ENCODE results near the gene FGD3.

FGD3 gene

DNA sequence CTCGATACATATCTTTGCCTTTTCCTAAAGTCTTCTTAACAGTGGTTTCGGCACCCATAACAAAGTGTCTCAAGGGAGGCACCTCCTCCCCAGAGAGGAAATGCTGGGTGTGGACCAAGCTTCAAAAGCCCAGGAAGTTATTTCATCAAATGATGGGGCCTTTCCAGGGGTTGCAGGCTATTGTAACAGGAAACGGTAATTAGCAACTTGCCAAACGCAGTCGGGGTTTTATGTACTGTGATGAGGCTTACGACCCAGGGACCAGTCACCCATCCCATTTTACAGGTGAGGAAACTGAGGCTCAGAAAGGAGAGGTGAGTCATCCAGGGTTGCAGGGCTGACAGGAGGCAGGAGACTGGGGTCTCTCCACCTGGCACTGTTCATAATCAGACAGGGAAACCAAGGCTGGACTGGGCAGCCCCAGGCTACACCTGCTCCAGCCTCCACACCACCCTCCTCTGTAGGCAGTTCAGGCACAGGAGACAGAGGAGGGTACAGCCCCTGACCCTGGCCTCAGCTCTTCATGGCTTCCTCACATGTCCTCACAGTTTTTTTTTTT, 81.2 kb downstream of the FGD3 start:
- peak; percentile 87 for DNase-seq (ENCODE audit: low spot score)

DNA sequence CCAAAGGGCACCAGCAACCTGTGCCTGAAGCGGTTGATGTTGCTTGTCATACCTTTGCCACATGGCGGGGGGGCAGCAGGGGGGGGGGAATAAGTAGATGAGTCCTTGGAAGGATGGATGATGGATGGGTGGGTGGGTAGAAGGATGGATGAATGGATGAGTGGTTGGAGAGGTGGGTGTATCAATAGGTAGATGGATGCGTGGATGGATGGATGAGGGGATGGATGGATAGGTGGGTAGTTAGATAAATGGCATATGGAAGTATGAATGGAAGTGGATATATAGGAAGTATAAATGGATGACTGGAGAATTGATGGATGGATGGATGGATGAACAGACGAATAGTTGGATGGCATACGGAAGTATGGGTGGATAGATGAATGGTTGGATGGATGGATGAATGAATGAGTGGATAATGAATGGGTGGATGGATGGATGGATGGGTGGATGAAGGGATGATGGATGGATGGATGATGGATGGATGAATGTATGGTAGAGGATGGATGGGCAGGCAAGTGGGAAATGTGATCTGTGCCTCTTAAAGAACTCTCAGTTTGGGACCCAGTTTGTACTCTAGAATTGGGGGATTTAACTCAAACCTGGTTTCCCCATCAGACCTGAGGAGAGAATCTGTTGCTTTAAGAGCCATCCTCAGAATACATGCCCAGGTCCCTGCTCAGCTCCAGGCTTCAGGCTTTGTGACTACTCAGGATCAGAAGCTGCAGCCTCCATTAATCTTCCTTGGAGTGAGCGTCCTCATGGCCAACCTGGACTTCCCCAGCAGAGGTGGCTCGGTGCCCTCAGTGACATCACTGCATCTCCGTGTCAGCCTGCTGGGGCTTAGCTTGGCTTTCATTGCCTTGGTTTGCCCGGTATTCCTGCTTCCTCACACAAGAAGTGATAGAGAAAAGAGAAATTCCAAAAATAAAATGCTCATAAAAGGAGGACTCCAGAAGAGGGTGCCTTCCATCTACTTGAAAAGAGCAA, 83.6 kb downstream of the FGD3 start:
- no peak for DNase-seq (ENCODE audit: low spot score)

DNA sequence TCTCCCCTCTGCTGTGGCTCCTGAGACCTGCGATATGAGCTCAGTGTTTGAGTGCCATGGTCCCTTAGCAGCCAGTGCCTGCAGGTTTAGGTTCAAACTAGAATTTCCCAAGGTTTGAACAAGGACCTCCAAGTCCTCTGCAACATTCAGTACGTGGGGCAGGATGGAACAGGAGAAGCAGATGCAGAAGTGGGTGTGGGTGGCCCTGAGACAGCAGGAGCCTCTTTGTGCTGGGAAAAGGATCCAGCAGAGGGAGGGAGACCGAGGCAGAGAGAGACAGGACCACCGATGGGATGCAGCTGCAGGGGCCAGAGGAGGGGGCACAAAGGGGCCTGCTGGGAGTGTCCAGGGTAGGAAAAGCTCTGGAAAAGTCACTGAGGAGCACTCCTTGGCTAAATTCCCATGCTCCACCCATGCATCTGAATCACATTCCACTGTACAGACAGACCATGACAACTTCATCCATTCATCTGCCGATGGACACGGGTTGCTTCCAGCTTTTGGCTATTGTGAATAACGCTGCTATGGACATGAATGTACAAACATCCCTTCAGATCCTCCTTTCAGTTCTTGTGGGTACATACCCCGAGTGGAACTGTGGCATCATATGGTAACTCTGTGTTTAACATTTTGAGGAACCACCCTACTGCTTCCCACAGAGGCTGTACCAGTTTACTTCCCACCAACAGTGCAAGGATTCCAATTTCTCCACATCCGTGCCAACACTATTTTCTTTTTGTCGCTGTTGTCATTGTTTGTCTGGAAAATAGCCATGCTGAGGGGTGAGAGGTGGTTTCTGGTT, 84.5 kb downstream of the FGD3 start:
- no peak for DNase-seq (ENCODE audit: low spot score)

GRCh38 chr9:93032545-93032944, 85.2 kb downstream of the FGD3 start:
- no peak for DNase-seq (ENCODE audit: low spot score)

- DNase-seq (ENCODE audit: low spot score), result no peak
Measured at GRCh38 chr9:93033531-93033930, 86.2 kb downstream of the FGD3 start.

- no peak for DNase-seq (ENCODE audit: low spot score)
Measured at GRCh38 chr9:93035106-93035660, 87.9 kb downstream of the FGD3 start.

GRCh38 chr9:93035821-93036351, 88.6 kb downstream of the FGD3 start:
- DNase-seq (ENCODE audit: low spot score), result no peak

DNA sequence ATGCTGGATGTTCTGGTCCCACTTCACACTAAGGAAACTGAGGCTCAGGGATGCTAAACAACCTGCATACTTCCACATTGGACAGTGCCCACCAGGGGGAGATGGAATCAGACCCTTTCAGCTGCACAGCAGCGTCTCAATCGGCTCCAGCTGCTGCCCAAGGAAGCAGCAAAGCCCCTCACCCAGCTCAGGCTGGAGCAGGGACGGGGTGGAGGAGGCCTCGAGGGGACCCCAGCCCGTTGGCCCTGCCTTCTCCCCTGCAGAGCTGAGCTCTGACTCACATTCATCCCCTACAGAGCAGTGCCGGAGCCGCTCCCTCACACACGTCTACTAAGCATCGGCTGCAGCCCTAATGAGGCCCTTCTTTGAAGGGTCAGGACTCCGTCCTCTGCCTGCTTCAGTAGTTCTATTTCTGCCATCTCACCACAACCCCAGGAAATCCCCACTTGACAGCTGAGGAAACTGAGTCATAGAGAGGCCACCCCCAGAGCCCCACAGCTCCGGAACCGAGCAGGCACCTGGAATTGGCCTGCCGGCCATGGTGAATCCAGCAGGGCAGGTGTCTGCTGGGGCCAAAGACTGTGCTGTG, 89.7 kb downstream of the FGD3 start:
- DNase-seq (ENCODE audit: low spot score), result no peak

DNA sequence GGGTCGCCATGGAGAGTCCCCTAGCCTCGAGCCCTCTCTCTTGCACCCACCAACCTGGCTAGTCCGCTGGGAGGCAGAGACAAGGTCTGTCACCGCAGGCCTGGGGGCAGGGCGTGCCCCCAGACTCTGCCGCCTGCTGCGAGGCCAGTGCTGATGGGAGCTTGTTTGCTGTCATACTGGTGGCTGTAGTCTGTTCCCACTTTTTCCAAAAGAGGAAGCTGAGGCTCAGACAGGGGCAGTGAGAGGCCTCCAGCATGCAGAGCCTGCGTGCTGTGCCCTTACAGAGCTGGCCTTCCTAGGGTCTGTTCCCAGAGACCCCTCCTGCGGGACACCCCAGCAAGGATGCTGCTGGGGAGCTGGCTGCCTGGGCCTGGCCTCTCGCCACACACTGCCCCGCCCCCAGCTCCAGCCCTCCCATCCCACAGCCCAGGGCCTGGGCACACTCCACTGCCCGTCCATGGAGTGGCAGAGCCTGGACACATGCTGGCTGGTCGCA, 90.2 kb downstream of the FGD3 start:
- no peak for DNase-seq (ENCODE audit: low spot score)

GRCh38 chr9:93038918-93039317, 91.6 kb downstream of the FGD3 start:
- no peak for DNase-seq (ENCODE audit: low spot score)

- no peak for DNase-seq (ENCODE audit: low spot score)
Measured at GRCh38 chr9:93039456-93039855, 92.1 kb downstream of the FGD3 start.

DNA sequence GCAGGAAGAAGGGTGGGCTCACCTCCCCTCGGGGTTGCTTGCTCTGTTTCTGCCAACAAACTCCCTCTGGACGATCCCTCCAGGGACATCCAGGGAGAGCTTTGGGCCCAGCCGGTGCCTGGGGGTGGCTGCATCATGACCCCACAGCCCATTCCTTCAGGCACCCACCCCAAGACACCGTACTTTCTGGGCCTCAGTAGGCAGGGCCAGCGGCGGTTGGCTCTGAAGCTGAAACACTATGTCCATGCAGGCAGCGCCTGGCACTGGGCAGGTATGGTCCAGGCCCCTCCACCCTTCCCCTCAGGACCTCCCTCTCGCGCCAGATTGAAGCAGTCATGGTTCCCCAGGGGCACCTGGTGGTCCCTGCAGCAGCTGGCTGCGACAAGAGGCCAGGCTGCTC, 92.7 kb downstream of the FGD3 start:
- DNase-seq (ENCODE audit: low spot score), result no peak

DNA sequence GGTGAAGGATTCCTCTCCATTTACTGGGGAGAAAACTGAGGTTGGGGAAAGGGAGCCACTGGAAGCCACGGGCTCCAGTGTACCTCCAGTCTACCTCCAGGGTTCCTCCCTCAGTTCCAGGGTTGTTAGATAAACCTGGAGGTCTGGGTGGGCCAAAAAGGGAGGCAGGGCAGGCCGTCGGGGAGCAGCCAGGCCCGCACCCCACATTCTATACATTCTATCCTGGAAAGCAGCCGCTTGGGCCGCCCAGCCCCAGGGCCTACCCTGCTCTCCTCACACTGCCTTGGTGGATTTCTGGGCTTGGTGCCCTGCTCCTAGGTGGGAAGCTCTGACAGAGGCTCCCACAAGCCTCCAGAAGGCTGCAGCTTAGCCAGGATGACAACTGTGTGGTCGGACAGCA, 93.1 kb downstream of the FGD3 start:
- DNase-seq (ENCODE audit: low spot score), result no peak

- DNase-seq (ENCODE audit: low spot score), result no peak
Measured at GRCh38 chr9:93041108-93041802, 93.9 kb downstream of the FGD3 start.

DNA sequence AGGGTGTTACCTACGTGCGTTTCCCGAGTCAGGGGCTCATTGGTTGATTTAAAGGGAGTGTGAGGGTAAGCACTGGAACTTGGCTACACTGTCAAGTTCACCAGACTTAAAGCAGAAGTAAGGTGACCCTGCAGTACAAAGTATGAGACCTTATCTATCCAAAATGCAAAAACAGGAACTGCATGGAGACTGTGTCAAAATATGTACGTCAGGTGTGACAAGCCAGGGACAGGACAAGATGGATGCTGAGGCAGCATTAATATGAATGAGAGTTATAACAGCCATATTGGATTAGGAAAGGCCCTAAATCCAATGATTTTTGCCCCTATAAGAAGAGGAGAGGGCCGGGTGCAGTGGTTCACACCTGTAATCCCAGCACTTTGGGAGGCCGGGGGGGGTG, 95.8 kb downstream of the FGD3 start:
- DNase-seq (ENCODE audit: low spot score), result no peak

- DNase-seq (ENCODE audit: low spot score), result no peak
Measured at GRCh38 chr9:93045521-93045920, 98.2 kb downstream of the FGD3 start.

DNA sequence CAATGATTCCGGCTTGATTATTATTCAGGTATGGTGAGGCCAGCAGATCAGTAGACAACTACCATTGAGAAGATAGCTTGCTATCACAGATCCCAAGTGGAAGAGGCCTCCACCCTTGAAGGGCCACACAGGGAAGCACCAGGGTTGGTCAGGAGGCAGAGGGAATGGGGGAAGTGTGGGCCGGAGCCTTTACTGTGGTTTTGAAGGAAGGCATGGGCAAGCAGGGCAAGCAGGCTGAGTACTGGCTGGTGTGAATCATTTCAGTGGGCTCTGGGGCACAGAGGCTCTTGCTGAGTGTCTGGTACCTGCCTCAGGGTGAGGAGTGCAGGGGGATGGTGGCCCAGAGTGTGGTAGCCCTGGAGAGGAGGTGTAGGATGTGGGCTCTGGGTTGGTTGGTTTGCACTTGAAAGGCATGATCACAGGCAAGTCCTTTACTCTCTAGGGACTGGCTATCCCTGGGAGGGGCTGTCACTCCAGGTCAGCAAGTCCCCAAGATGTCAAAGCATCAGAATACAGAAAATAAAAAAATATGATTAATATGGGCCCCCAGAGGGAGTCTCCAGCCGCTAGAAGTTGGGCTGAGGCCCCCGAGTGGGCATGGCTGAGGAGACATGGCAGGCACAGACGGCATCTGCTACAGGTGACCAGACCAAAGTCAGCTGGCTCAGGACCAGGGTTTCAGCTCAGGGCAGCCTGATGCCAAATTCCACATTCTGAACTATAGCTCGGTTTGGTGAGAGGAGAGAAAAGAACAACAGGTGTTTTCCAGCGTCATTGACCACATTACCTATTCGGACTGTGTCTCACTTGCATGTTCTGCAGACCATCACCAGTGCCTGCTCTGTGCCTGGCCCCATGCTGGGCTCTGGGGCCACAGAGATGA, 101.5 kb downstream of the FGD3 start:
- DNase-seq (ENCODE audit: low spot score), result no peak

GRCh38 chr9:93049491-93049890, 102.2 kb downstream of the FGD3 start:
- DNase-seq (ENCODE audit: low spot score), result no peak

DNA sequence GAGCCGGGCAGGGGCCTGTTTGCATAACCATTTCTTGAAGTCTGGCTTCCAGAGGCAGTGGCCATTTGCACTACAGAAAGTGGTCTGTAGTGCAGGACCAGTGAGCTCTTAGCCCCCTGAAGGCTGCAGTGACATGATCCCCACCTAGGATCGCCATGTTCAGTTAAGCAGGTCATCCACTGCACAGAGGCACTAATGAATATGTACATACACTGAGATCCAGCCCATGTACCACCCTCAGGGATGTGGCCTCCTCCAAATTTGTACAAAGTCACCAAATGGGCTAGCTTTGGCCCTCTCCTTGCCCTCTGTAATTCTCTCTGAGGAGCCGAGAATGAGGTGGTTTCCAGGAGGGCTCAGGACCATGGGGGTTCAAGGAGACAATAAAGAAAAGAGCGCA, 102.9 kb downstream of the FGD3 start:
- DNase-seq (ENCODE audit: low spot score), result no peak

- DNase-seq (ENCODE audit: low spot score), result no peak
Measured at GRCh38 chr9:93051680-93052089, 104.4 kb downstream of the FGD3 start.

Measured in CD4-positive, alpha-beta T cell treated with Interleukin-15 for 4 hours (primary cell).